OCI-LY1 (cell line): Measurements from ENCODE around the gene DCTN3.

Source experiments
- H2AFZ ChIP-seq: fragments of 200-600 bp; sonication (generic), shearing (Covaris generic); 2 replicates; pipeline ENCODE4 v1.6.0; 2014; ENCODE audit warnings: antibody characterized with exemption, mild to moderate bottlenecking, low read length
- H3F3A ChIP-seq: fragments of 200-600 bp; sonication (generic), shearing (Covaris generic); 2 replicates; pipeline ENCODE4 v1.6.0; 2014; ENCODE audit warnings: mild to moderate bottlenecking, antibody characterized with exemption, low read length, moderate library complexity; ENCODE audit not compliant: insufficient read depth
- H3K27ac ChIP-seq: fragments of 200-600 bp; sonication (generic); 2 replicates; pipeline ENCODE4 v1.5.1; 2014; ENCODE audit warnings: low read length, mixed run types, mild to moderate bottlenecking, low read depth; ENCODE audit not compliant: poor library complexity, severe bottlenecking
- H3K27me3 ChIP-seq: fragments of 200-600 bp; sonication (generic); 2 replicates; pipeline ENCODE4 v1.6.0; 2014; ENCODE audit warnings: antibody characterized with exemption, mild to moderate bottlenecking, low read length, moderate library complexity; ENCODE audit not compliant: insufficient read depth
- H3K36me3 ChIP-seq: fragments of 200-600 bp; sonication (generic); 2 replicates; pipeline ENCODE4 v1.6.1; 2014; ENCODE audit warnings: mild to moderate bottlenecking, antibody characterized with exemption, low read length, moderate library complexity, mixed read lengths; ENCODE audit not compliant: insufficient read depth
- H3K4me1 ChIP-seq: fragments of 200-600 bp; sonication (generic); 2 replicates; pipeline ENCODE4 v1.5.1; 2014; ENCODE audit warnings: mild to moderate bottlenecking, low read length, moderate library complexity; ENCODE audit not compliant: insufficient read depth, severe bottlenecking
- H3K4me2 ChIP-seq: fragments of 200-600 bp; sonication (generic), shearing (Covaris generic); 2 replicates; pipeline ENCODE4 v1.6.1; 2014; ENCODE audit warnings: low read length
- H3K4me3 ChIP-seq: fragments of 200-600 bp; sonication (generic); 2 replicates; pipeline ENCODE4 v1.5.1; 2014; ENCODE audit warnings: low read length, low read depth, mild to moderate bottlenecking, mixed read lengths; ENCODE audit not compliant: poor library complexity, severe bottlenecking
- H3K79me2 ChIP-seq: fragments of 200-600 bp; shearing (Covaris generic); 2 replicates; pipeline ENCODE4 v1.6.1; 2016; ENCODE audit warnings: mixed run types, low read length, mixed read lengths; ENCODE audit not compliant: insufficient read depth
- H3K9ac ChIP-seq: fragments of 200-600 bp; sonication (generic), shearing (Covaris generic); 2 replicates; pipeline ENCODE4 v1.6.1; 2014; ENCODE audit warnings: mild to moderate bottlenecking, low read length, mixed read lengths
- H3K9me2 ChIP-seq: fragments of 200-600 bp; sonication (generic), shearing (Covaris generic); 2 replicates; pipeline ENCODE4 v1.6.1; 2014; ENCODE audit warnings: low read depth, mild to moderate bottlenecking, low read length, mixed read lengths
- H3K9me3 ChIP-seq: fragments of 200-600 bp; shearing (Covaris generic); 2 replicates; pipeline ENCODE4 v1.6.1; 2014; ENCODE audit warnings: low read length, mixed read lengths
- H4K20me1 ChIP-seq: fragments of 200-600 bp; sonication (generic), shearing (Covaris generic); 2 replicates; pipeline ENCODE4 v1.6.0; 2016; ENCODE audit warnings: mild to moderate bottlenecking, low read length; ENCODE audit not compliant: insufficient read depth
- CTCF ChIP-seq: fragments of 200-600 bp; sonication (generic), shearing (Covaris generic); IDR thresholded peaks from 2 replicates; pipeline ENCODE4 v1.5.1; 2017; ENCODE audit warnings: mild to moderate bottlenecking, antibody characterized with exemption, low read length, moderate library complexity, mixed read lengths
- EZH2 ChIP-seq: fragments of 200-600 bp; sonication (generic), shearing (Covaris generic); IDR thresholded peaks from 2 replicates; pipeline ENCODE4 v1.8.0; 2017; ENCODE audit warnings: borderline replicate concordance, mixed run types, mild to moderate bottlenecking, antibody characterized with exemption, low read length, moderate library complexity, mixed read lengths

Gene DCTN3

GRCh38 chr9:34633851-34634550 lies 13.7 kb upstream of the DCTN3 start:
- H3K36me3 ChIP-seq: peaks cover 17% of the 10 kb centered on the region
- H3K27ac ChIP-seq: no peak overlapping the region
- no peak overlapping the region for H3K4me3 ChIP-seq
- H3F3A ChIP-seq: no peaks in the 10 kb centered on the region
- peaks cover 29% of the 10 kb centered on the region for H3K4me1 ChIP-seq
- H3K79me2 ChIP-seq: peaks cover 13% of the 10 kb centered on the region; the same call in 1 of the 2 replicates
- H4K20me1 ChIP-seq: no peaks in the 10 kb centered on the region
- no peaks in the 10 kb centered on the region for H3K9me2 ChIP-seq
- H3K9ac ChIP-seq: no peak overlapping the region
- no peaks in the 10 kb centered on the region for H3K9me3 ChIP-seq
- H3K4me2 ChIP-seq: no peak overlapping the region
- no peak for TF ChIP-seq EZH2
- TF ChIP-seq CTCF: peak; percentile 92
- peaks cover 10% of the 10 kb centered on the region; the same call in 1 of the 2 replicates for H3K27me3 ChIP-seq
- no peak overlapping the region for H2AFZ ChIP-seq

GRCh38 chr9:34633166-34633565 lies 12.9 kb upstream of the DCTN3 start:
- Histone ChIP-seq H3K27me3 (peaks cover 11% of the 10 kb centered on the region; the same call in 1 of the 2 replicates), H3K4me1 (peaks cover 27% of the 10 kb centered on the region), H3K9ac (no peak overlapping the region), H3K4me2 (no peak overlapping the region), H2AFZ (no peak overlapping the region), H3K27ac (no peak overlapping the region), H4K20me1 (no peaks in the 10 kb centered on the region), H3K9me2 (no peaks in the 10 kb centered on the region), H3K36me3 (peaks cover 17% of the 10 kb centered on the region), H3F3A (no peaks in the 10 kb centered on the region), H3K9me3 (no peaks in the 10 kb centered on the region), H3K4me3 (no peak overlapping the region), H3K79me2 (peaks cover 13% of the 10 kb centered on the region; the same call in 1 of the 2 replicates)
- TF ChIP-seq EZH2 (no peak), CTCF (no peak)

- Histone ChIP-seq H4K20me1 (no peaks in the 10 kb centered on the region), H3K9ac (no peak overlapping the region), H3K36me3 (peaks cover 13% of the 10 kb centered on the region), H3K27ac (no peak overlapping the region), H3K27me3 (peaks cover 15% of the 10 kb centered on the region; the same call in 1 of the 2 replicates), H3K4me1 (peaks cover 14% of the 10 kb centered on the region), H3K9me3 (no peaks in the 10 kb centered on the region), H2AFZ (no peak overlapping the region), H3K79me2 (no peaks in the 10 kb centered on the region), H3K4me2 (no peak overlapping the region), H3K9me2 (no peaks in the 10 kb centered on the region), H3F3A (no peaks in the 10 kb centered on the region), H3K4me3 (no peak overlapping the region)
- TF ChIP-seq EZH2 (no peak), CTCF (no peak)
Observed at GRCh38 chr9:34630402-34631154, 10.3 kb upstream of the DCTN3 start.
